NT2/D1 (cell line): ENCODE results near the gene RHOH.
"Not testable (repeated sequence)": the region's sequence is repeated elsewhere in the genome, so short reads cannot be mapped to it uniquely, and the experiment has no call there.

ENCODE experiments used
- DNase-seq: peaks from one replicate; pipeline ENCODE4 v3.0.0-alpha.2; 2011; ENCODE audit warnings: low read depth, low spot score
- H3K27me3 ChIP-seq: 2 replicates; pipeline ENCODE4 v1.6.0; 2011; ENCODE audit warnings: mild to moderate bottlenecking; ENCODE audit not compliant: insufficient read length, insufficient read depth
- H3K36me3 ChIP-seq: 2 replicates; pipeline ENCODE4 v1.6.1; 2011; ENCODE audit warnings: mild to moderate bottlenecking, low read length, mixed read lengths; ENCODE audit not compliant: insufficient read depth, insufficient read length
- H3K4me1 ChIP-seq: 2 replicates; pipeline ENCODE4 v1.5.1; 2011; ENCODE audit not compliant: insufficient read depth, insufficient read length
- H3K4me3 ChIP-seq: 2 replicates; pipeline ENCODE4 v1.5.1; 2011; ENCODE audit warnings: low read depth; ENCODE audit not compliant: insufficient read length
- H3K9ac ChIP-seq: 2 replicates; pipeline ENCODE4 v1.6.0; 2011; ENCODE audit warnings: low read depth; ENCODE audit not compliant: insufficient read length
- H3K9me3 ChIP-seq: 2 replicates; pipeline ENCODE4 v1.5.1; 2011; ENCODE audit warnings: mild to moderate bottlenecking, low read length; ENCODE audit not compliant: insufficient read depth
- SUZ12 ChIP-seq: IDR thresholded peaks from 2 replicates; pipeline ENCODE4 v1.6.1; 2011; ENCODE audit not compliant: insufficient read length, insufficient read depth; ENCODE audit errors: extremely low read depth
- YY1 ChIP-seq: IDR thresholded peaks from 2 replicates; pipeline ENCODE4 v1.6.1; 2011; ENCODE audit not compliant: insufficient read length, insufficient read depth
- ZNF274 ChIP-seq: IDR thresholded peaks from 2 replicates; pipeline ENCODE4 v1.6.1; 2011; ENCODE audit warnings: mild to moderate bottlenecking, low read depth, low read length

Gene RHOH

GRCh38 chr4:40294339-40294738, 97.5 kb downstream of the RHOH start:
- Histone ChIP-seq H3K27me3 (peaks cover 12% of the 10 kb centered on the region), H3K9me3 (0 out of 2 replicates have a peak, but pooled peaks cover 6% of the 10 kb centered on the region), H3K4me1 (no peaks in the 10 kb centered on the region), H3K9ac (no peak overlapping the region), H3K36me3 (no peaks in the 10 kb centered on the region), H3K4me3 (no peak overlapping the region)
- no peak for TF ChIP-seq SUZ12
- TF ChIP-seq YY1: no peak
- no peak for TF ChIP-seq ZNF274
- DNase-seq: no peak

- DNase-seq, H3K9ac ChIP-seq, H3K36me3 ChIP-seq, H3K4me1 ChIP-seq, H3K4me3 ChIP-seq, H3K9me3 ChIP-seq: not testable (repeated sequence)
- H3K27me3 ChIP-seq: peaks cover 12% of the 10 kb centered on the region
Measured at GRCh38 chr4:40295030-40295429, 98.2 kb downstream of the RHOH start.

GRCh38 chr4:40295572-40295971, 98.7 kb downstream of the RHOH start:
- Histone ChIP-seq H3K9me3 (0 out of 2 replicates have a peak, but pooled peaks cover 6% of the 10 kb centered on the region), H3K9ac (no peak overlapping the region), H3K4me3 (no peak overlapping the region), H3K27me3 (peaks cover 12% of the 10 kb centered on the region), H3K4me1 (no peaks in the 10 kb centered on the region), H3K36me3 (no peaks in the 10 kb centered on the region)
- no peak for DNase-seq
- TF ChIP-seq SUZ12 (no peak), ZNF274 (no peak), YY1 (no peak)
